ENCODE results near the gene KREMEN1. TPM values are rescaled to one million over a fixed set of nuclear protein-coding genes. Genes with fewer than 3 reads are reported as not detected.
A peak's percentile ranks its signal among the peaks of the same experiment; 100 is the strongest.
"Not testable (repeated sequence)": the region's sequence is repeated elsewhere in the genome, so short reads cannot be mapped to it uniquely, and the experiment has no call there.

The KREMEN1 gene
- polyA plus RNA-seq, 3 donors from 2014 or later: not detected

DNA sequence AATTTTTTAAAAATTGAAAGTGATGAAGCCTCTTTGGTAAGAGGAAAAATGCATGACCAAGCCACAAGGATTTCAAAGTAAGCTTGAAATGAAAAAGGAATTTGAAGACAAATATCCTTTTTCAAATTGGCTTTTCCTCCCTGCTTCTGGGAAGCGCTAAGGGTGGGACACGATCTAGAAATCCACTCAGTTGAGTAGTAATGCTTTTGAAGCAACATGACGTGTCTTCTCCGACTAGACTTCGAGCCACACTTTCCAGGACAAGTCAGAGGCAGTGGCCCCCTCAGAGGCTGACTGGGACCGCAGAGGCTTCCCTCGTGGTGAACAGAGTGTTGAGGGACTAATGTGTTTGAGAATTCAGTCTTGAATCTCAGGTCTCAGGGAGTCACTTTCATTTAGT, 39.8 kb downstream of the KREMEN1 start:
- Mint-ChIP-seq H3K27ac (no peak overlapping the region), H3K36me3 (peaks cover 0 to 5% (median 0%) of the 10 kb centered on the region in 3 donors), H3K4me3 (no peak overlapping the region), H3K4me1 (peaks cover 11 to 14% of the 10 kb centered on the region in 2 donors), H3K27me3 (ENCODE audit: low read depth in 3 of 3) (peaks cover 7 to 9% (median 8%) of the 10 kb centered on the region in 3 donors), H3K9me3 (no peaks in the 10 kb centered on the region)
- no peak for DNase-seq

DNA sequence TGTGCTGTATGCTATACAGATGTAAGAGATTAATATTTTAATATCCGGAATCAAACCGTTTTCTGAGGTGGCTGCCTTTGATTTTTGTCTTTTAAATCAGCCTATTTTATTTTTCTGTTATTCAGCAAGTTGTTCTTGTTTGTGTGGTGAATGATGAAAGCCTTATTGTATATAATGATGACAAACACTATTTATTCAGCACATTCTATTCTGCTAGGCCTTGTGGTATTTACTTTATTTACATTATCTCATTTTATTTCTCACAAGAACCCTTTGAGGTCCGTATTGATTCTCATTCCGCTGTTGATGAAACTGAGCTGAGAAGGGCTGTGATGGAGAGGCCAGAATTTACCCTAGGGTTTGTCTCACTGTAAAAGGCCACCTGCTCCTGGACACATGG, 40.5 kb downstream of the KREMEN1 start:
- Mint-ChIP-seq H3K9me3 (no peaks in the 10 kb centered on the region), H3K27ac (peak overlapping the region in 1 of 6 donors; percentile 5), H3K36me3 (peaks cover 0 to 5% (median 0%) of the 10 kb centered on the region in 3 donors), H3K27me3 (ENCODE audit: low read depth in 3 of 3) (peaks cover 7 to 9% (median 8%) of the 10 kb centered on the region in 3 donors), H3K4me1 (peaks cover 11 to 14% of the 10 kb centered on the region in 2 donors), H3K4me3 (no peak overlapping the region)
- no peak for DNase-seq

DNA sequence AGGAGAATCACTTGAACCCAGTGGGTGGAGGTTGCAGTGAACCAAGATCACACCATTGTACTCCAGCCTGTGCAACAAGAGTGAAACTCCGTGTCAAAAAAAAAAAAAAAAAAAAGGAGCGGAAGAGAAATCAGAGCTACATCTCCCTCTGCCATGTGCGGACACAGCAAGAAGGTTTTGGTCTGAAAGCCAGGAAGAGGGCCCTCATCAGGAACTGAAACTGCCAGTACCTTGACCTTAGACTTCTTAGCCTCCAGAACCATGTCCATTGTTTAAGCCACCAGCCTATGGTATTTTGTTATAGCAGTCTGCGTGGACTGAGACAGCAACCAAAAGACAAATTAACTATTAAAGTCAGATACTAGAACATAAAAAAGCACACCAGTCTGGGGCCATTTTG, 41.6 kb downstream of the KREMEN1 start:
- H3K27me3 Mint-ChIP-seq (ENCODE audit: low read depth in 3 of 3): peaks cover 7 to 13% (median 8%) of the 10 kb centered on the region in 3 donors
- peak overlapping the region in 1 of 6 donors; percentile 62 for H3K27ac Mint-ChIP-seq
- no peaks in the 10 kb centered on the region for H3K9me3 Mint-ChIP-seq
- H3K36me3 Mint-ChIP-seq: peaks cover 0 to 5% (median 0%) of the 10 kb centered on the region in 3 donors
- H3K4me1 Mint-ChIP-seq: peaks cover 11 to 14% of the 10 kb centered on the region in 2 donors
- no peak for DNase-seq
- H3K4me3 Mint-ChIP-seq: no peak overlapping the region

DNA sequence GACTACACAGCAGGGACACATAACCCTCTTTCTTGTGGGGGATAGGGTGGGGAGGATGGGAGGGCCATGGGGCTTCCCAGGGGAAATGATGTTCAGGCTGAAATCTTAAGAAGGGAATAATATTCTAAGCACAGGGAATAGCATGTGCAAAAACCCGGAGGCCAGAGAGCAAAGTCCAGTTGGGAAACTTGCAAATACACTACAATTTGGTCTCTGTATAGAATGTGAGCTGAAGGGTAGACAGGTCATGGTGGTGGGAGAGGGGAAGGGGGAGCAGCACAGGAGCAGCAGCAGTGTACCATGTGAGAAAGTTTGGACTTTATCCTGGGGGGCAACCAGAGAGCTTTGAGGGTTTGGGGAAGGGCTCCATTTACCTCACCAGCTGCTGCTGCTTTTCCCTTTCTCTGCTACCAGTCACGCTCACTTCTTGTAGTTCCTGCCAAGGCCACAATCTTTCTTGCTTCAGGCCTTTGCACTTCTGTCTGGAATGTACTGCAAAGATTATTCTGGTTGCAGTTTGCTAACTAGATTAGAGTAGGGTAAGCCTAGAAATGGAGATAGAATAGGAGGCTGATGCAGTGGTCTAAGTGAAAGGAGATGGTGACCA, 43.0 kb downstream of the KREMEN1 start:
- Mint-ChIP-seq H3K4me1 (peaks cover 13 to 14% of the 10 kb centered on the region in 2 donors), H3K36me3 (peaks cover 0 to 8% (median 4%) of the 10 kb centered on the region in 3 donors), H3K4me3 (peak overlapping the region in 1 of 5 donors; percentile 6), H3K9me3 (peaks cover 0 to 4% (median 2%) of the 10 kb centered on the region in 6 donors), H3K27ac (peak overlapping the region in 5 of 6 donors; percentile 53 to 87 (median 69)), H3K27me3 (ENCODE audit: low read depth in 3 of 3) (peaks cover 7 to 10% (median 8%) of the 10 kb centered on the region in 3 donors)
- no peak for DNase-seq

DNA sequence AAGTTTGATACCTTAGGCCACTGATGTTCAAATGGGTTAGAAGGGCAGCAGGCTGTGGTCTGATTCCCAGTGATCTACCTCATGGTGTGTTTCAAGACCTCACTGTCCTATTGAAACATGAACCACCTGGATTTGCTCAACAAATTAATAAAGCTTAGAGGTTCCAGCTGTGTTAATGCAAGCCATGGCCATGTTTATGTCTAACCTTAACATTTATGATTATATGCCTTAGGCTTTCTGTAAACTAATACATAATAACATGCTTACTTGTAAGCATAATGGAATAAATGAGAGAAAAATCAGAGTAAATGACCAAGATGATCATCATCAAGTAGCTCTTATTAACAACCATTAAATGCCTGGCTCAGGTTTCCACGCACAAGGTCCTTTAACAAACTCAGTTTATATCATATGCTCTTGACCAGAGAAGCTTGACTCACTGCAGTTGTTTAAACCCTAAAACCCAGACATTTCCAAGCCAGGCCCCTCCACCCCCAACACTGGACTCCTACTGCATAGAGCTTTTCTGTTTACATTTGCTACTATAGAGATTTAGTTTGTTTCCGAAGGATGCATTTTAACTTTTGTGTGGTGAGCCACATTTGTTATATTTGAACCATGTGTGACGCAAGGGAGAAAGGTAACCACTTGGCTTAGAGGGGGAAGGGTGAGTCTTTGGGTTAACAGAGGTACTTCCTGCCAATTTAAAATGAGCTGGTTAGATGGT, 43.7 kb downstream of the KREMEN1 start:
- H3K4me3 Mint-ChIP-seq: peak overlapping the region in 2 of 5 donors; percentile 3 to 33
- peaks cover 13 to 14% of the 10 kb centered on the region in 2 donors for H3K4me1 Mint-ChIP-seq
- peaks cover 0 to 4% (median 2%) of the 10 kb centered on the region in 6 donors for H3K9me3 Mint-ChIP-seq
- peaks cover 0 to 8% (median 4%) of the 10 kb centered on the region in 3 donors for H3K36me3 Mint-ChIP-seq
- DNase-seq: peak; percentile 59 to 66 (median 65)
- peak overlapping the region in 5 of 6 donors; percentile 1 to 87 (median 69) for H3K27ac Mint-ChIP-seq
- peaks cover 7 to 10% (median 8%) of the 10 kb centered on the region in 3 donors for H3K27me3 Mint-ChIP-seq (ENCODE audit: low read depth in 3 of 3)

DNA sequence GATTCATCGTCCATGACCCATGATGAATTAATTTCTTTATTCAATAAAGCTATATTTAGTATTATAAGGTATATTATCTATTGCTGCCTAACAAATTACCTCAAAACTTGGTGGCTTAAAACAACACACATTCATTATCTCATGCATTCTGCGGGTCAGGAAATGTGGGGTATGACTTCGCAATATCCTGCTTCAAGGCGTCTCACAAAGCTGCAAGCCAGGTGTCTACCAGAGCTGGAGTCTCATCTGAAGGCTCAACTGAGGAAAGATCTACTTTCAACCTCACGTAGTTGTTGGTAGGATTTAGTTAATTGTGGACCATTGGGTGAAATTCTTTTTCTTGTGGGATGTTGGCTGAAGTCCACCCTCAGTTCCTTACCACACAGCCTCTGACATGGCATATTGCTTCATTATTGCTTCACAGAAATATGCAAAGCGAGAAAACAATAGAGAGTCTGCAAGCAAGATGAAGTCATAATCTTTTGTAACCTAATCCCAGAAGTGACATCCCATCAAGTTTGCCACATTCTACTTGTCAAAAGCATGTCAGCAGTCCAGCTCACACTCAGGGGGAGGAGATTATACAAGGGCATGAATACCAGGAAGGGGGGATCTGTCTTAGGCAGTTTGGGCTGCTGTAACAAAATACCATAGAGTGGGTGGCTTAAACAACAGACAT, 45.1 kb downstream of the KREMEN1 start:
- H3K27ac Mint-ChIP-seq: peak overlapping the region in 1 of 6 donors; percentile 21
- DNase-seq: no peak
- H3K9me3 Mint-ChIP-seq: peaks cover 0 to 4% (median 2%) of the 10 kb centered on the region in 6 donors
- peaks cover 7 to 10% (median 8%) of the 10 kb centered on the region in 3 donors for H3K27me3 Mint-ChIP-seq (ENCODE audit: low read depth in 3 of 3)
- H3K4me1 Mint-ChIP-seq: peaks cover 13 to 14% of the 10 kb centered on the region in 2 donors
- H3K36me3 Mint-ChIP-seq: peaks cover 0 to 8% (median 4%) of the 10 kb centered on the region in 3 donors
- H3K4me3 Mint-ChIP-seq: no peak overlapping the region

DNA sequence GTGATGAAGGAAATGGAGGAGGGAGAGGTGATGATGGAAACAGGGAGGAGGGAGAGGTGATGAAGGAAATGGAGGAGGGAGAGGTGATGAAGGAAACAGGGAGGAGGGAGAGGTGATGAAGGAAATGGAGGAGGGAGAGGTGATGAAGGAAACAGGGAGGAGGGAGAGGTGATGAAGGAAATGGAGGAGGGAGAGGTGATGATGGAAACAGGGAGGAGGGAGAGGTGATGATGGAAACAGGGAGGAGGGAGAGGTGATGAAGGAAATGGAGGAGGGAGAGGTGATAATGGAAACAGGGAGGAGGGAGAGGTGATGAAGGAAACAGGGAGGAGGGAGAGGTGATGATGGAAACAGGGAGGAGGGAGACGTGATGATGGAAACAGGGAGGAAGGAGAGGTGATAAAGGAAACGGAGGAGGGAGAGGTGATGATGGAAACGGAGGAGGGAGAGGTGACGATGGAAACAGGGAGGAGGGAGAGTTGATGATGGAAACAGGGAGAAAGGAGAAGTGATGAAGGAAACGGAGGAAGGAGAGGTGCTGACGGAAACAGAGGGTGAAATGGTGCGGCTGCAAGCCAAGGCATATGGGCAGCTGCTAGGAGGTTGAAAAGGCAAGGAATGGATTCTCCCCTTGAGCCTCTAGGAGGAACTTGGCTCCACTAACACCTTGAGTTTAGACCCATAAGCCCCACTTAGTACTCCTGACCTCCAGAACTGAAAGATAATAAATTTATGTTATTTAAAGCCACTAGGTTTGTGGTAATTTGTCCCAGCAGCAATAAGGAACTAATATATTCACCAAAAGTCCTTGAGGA, 47.5 kb downstream of the KREMEN1 start:
- not testable (repeated sequence) for DNase-seq, H3K36me3 Mint-ChIP-seq, H3K9me3 Mint-ChIP-seq, H3K4me3 Mint-ChIP-seq
- peaks cover 13 to 14% of the 10 kb centered on the region in 2 donors for H3K4me1 Mint-ChIP-seq
- peak overlapping the region in 1 of 6 donors; percentile 52 for H3K27ac Mint-ChIP-seq
- peaks cover 0 to 12% (median 10%) of the 10 kb centered on the region in 3 donors for H3K27me3 Mint-ChIP-seq (ENCODE audit: low read depth in 3 of 3)

DNA sequence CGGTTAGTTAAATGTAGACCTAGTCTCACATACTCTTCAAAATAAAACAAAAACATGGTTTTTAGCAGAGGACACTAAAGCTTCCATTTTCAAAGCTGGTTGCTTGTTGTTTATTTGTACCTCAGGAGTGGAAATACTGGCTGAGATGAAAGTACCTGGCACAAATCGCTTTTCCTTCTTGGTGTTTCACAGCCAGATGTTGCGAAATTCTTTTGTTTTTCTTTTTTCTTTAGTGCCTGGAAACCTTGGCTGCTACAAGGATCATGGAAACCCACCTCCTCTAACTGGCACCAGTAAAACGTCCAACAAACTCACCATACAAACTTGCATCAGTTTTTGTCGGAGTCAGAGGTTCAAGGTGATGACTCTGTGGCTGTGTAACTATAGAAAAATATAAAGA, 48.3 kb downstream of the KREMEN1 start:
- Mint-ChIP-seq H3K27me3 (ENCODE audit: low read depth in 3 of 3) (peaks cover 2 to 10% (median 9%) of the 10 kb centered on the region in 3 donors), H3K4me1 (peaks cover 10 to 11% of the 10 kb centered on the region in 2 donors), H3K4me3 (no peak overlapping the region)

DNA sequence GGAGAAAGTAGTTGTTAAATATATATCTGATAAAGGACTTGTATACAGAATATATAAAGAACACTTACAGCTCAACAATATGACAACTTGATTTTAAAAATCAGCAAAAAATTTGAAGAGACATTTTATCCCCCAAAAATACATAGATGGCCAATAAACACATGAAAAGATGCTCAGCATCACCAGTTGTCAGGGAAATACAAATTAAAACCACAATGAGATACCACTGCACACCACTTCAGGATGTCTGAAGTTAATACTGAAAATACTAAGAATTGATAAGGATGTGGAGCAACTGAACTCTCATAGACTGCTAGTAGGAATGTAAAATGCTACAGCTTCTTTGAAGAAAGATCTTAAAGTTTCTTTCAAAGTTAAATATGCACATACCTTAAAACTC, 49.2 kb downstream of the KREMEN1 start:
- Mint-ChIP-seq H3K9me3 (peaks cover 0 to 4% (median 2%) of the 10 kb centered on the region in 6 donors), H3K27ac (no peak overlapping the region), H3K27me3 (ENCODE audit: low read depth in 3 of 3) (peaks cover 2 to 10% (median 6%) of the 10 kb centered on the region in 3 donors), H3K4me3 (no peak overlapping the region), H3K4me1 (peaks cover 1 to 2% of the 10 kb centered on the region in 2 donors), H3K36me3 (peaks cover 0 to 4% (median 3%) of the 10 kb centered on the region in 3 donors)
- no peak for DNase-seq

More for the DNA sequence above, 48.3 kb downstream of the KREMEN1 start:
- H3K27ac Mint-ChIP-seq: no peak overlapping the region
- peaks cover 0 to 4% (median 3%) of the 10 kb centered on the region in 3 donors for H3K36me3 Mint-ChIP-seq
- peaks cover 0 to 4% (median 2%) of the 10 kb centered on the region in 6 donors for H3K9me3 Mint-ChIP-seq
- no peak for DNase-seq

DNA sequence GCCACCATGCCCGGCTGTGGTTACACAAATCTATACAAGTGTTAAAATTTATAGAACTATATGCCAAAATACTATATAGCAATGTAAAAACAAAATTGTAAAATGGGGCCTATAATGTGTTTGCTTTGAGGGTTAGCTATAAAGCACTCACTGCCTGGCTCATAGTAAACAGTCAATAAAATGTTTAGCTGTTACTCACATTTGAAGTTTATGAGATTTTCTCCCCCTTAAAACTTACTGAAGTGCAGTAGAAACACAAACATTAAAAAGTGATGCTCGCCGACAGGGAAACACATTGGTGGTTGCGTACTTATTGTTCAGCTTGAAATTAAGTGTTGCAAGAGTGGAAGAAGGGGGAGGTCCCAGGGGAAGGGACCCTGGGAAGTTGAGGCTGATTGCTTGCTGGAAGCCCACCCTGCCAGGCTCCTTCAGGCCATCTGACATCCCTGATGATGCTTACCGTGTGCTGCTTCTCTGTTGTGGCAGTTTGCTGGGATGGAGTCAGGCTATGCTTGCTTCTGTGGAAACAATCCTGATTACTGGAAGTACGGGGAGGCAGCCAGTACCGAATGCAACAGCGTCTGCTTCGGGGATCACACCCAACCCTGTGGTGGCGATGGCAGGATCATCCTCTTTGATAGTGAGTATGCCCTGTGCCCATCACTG, 52.1 kb downstream of the KREMEN1 start:
- Mint-ChIP-seq H3K27ac (no peak overlapping the region), H3K4me1 (no peaks in the 10 kb centered on the region), H3K9me3 (peaks cover 0 to 2% (median 0%) of the 10 kb centered on the region in 6 donors), H3K36me3 (peaks cover 0 to under 1% (median 0%) of the 10 kb centered on the region in 3 donors), H3K4me3 (no peak overlapping the region), H3K27me3 (ENCODE audit: low read depth in 3 of 3) (peaks cover 3 to 4% (median 4%) of the 10 kb centered on the region in 3 donors)
- DNase-seq: no peak

DNA sequence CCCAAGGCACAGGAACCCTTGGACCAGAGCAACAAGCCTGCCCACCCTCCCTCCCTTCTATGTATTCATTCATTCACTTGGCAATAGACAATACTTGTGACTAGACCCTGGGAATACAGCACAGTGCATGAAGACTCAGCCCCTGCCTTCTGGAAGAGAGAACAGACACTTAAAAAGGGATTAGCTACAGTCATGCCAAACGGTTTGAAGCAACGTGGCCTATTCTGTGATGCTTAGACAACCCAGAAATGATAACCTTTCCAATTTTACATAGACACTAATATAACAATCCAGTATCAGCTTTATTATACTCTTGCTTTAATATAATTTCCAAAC, 52.6 kb downstream of the KREMEN1 start:
- Mint-ChIP-seq H3K36me3 (no peaks in the 10 kb centered on the region), H3K4me1 (no peaks in the 10 kb centered on the region), H3K4me3 (no peak overlapping the region)

DNA sequence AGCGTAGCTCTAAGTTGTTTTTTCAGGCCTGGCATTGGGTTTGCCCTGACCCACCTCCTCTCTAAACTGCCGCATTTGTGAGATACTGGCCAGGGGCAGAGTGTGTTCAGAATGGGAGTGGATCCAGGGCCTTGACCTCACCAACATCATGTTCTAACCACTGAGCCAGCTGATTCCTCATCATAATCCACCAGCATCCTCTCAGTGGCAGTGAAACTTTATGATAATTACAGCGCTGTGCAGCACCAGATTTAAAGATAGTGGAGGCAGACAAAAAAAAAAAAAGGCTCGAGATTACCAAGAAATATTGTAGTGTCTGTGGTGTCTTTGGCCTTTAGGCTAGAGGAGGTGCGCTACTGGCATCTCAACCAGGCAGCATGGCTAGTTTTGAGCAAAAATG, 53.0 kb downstream of the KREMEN1 start:
- Mint-ChIP-seq H3K36me3 (no peaks in the 10 kb centered on the region), H3K27me3 (ENCODE audit: low read depth in 3 of 3) (peaks cover 0 to 4% (median 4%) of the 10 kb centered on the region in 3 donors), H3K9me3 (no peaks in the 10 kb centered on the region), H3K4me1 (no peaks in the 10 kb centered on the region), H3K27ac (no peak overlapping the region), H3K4me3 (no peak overlapping the region)
- no peak for DNase-seq

More for the DNA sequence above, 52.6 kb downstream of the KREMEN1 start:
- H3K27me3 Mint-ChIP-seq (ENCODE audit: low read depth in 3 of 3): peaks cover 2 to 4% (median 4%) of the 10 kb centered on the region in 3 donors
- no peak overlapping the region for H3K27ac Mint-ChIP-seq
- peaks cover 0 to 1% (median 0%) of the 10 kb centered on the region in 6 donors for H3K9me3 Mint-ChIP-seq
- no peak for DNase-seq

Data from immature natural killer cell (primary cell).